Ureter (tissue), 1 donor: ENCODE data around the gene SETDB1. TPM values are rescaled to one million over a fixed set of nuclear protein-coding genes. Genes with fewer than 3 reads are reported as not detected.

Experiments
- DNase-seq: peaks from one replicate; pipeline ENCODE4 v3.0.0-alpha.2; 2020; ENCODE audit warnings: low spot score
- total RNA-seq: library from RNA; stranded (reverse); gene quantifications from one replicate; pipeline ENCODE4 v1.2.4, GENCODE V29; 2023
- donor health status: DM: yes; HTN: yes; CAD: no.

SETDB1 gene
- total RNA-seq, 1 donor from 2014 or later, result 56.9 TPM

- peak; percentile 85 for DNase-seq
Observed at GRCh38 chr1:150974580-150975478, 48.7 kb downstream of the SETDB1 start, which contains the start of gene CERS2. CERS2 (minus strand) TSS chr1:150974835; CDS start chr1:150969090, 5,745 bp downstream.

GRCh38 chr1:150976401-150976821 lies 50.2 kb downstream of the SETDB1 start:
- DNase-seq, result no peak

DNA sequence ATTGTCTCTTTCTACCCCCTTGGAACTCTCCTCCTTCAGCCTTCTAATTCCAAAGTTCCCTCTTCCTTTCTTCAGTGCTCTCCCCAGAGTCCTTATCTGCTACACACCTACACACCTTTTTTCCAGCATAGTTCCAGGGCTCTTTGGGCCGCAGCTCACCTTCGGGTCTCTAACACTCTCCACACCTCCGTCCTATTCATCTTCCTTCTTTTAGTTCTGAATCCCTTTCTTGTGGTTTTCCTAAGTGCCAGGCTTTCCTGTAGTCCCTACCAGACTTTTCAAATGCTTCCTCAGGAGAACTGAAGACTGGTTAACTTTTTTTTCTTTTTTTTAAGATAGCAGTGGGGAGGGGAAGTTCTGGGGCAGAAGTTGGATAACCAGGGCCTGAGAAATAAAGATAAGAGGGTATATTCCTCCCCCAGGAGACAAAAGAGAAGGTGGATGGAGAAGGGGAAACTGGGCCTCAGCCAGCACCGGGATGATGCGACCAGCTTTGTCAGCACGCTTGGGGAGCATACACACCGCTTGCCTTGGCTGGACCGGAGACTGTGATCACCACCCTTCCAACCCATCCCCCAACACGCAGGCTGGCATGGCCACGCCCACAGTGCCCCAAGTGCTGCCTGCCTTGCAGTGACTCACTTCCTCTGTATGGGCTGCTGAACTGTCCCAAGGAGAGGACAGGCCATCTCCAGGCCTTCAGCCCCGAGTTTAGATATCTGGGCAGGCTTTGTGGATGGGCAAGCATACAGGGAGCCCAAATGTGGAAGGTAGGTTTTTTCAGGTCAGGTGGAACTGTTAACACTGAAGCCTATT lies 50.9 kb downstream of the SETDB1 start:
- DNase-seq, result peak; percentile 91

DNA sequence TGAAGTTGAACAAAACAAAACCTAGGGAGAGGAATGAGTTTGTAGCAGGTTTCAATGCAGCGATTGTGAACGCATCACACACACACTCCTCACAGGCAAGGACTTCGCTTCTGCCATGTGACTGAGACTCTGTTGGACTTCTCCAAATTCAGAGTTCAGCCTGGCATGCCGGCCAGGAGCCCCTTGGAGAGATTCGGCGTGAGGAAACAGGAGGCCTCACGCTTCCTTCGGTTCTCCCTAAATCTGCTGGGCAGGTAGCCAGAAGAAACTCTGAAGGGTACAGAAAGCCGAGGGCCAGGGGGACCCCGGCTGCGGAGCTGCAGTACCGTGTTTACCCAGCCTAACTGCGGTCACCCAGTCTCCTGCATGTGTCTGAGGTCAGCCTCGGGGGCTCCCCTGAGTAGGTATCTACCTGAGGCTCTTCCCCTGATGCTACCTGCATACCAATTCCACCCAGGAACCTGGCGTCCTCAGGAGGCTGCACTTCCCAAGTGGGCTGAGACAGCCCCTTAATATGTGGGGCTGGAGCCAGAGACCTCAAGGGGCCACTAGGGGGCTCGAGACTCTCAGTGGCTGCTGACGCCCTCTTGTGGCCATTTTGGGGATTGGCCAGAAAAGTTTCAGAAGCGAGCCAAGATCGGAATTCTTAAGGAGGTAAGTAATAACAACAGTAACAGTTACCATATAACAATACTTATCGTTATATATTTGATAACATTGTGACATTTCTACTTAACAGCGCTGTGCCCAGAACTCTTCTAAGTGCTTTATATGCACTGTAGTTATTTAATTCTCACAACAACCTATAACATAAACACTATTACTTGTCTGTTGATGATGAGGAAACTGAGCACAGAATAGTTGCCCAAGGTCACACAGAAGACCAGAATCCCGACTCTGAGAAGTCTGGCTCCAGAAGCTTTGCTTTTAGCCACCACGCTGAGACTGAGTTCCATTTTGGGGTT lies 53.2 kb downstream of the SETDB1 start:
- DNase-seq, result peak; percentile 90

- no peak for DNase-seq
Observed at GRCh38 chr1:150981177-150981804, 55.1 kb downstream of the SETDB1 start.

DNA sequence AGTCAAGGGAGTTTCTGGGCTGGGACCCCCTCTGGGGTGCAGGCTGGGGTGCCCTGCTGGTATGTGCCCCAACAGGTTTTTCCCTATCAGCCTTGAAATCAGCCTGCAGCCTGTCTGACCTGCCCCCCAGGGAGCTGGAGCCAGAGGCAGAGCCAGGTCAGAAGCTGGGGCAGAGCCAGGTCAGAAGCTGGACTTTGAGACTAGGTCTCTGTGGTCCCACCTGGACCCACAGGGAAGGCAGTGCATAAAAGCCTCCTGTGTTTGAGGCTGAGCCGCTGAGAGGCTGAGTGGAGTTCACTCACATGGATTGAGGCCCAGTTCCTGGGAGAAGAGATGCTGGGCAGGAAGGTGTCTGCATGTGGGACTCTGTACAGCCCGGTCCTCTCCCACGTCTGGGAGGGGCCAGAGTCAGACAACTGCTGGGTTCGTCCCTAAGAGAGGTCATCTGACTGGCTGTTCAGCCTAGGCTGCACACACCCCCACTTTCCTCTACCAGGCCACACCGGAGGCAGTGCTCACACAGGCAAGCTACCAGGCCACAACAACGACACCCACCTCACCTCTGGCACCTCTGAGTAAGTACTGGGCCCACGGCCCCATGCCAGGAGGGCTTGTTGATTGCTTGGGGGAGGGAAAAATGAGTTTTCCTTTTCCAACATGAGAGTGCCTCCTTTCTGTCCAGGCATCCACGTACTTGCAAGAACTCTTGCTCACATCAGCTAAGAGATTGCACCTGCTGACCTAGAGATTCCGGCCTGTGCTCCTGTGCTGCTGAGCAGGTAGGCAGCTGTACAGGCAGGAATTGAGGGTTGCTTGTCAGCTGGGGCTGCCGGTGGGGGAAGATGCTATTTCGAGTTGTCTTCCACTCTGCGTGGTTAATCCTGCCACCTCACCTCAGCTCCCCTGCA lies 55.9 kb downstream of the SETDB1 start, which contains the start of gene ANXA9:
TSS of gene ANXA9 (plus strand) at position 488 of the 908 bp plus-strand sequence. CDS start 814 bp downstream, outside the sequence.
- DNase-seq, result no peak

GRCh38 chr1:150985179-150985825 lies 59.1 kb downstream of the SETDB1 start:
- no peak for DNase-seq

DNA sequence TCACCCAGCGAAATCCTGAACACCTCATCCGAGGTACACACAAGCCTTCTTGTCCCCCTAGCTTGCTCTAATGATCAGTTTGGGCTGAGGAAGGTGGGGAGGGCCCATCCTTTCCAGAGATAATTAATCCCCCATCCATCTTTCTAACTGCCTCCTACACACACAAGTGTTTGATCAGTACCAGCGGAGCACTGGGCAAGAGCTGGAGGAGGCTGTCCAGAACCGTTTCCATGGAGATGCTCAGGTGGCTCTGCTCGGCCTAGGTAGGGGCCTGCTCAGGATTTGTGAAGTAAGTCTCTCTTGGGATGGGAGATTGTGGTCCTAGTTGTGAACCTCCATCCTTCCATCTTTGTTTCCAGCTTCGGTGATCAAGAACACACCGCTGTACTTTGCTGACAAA lies 61.8 kb downstream of the SETDB1 start:
- no peak for DNase-seq

DNA sequence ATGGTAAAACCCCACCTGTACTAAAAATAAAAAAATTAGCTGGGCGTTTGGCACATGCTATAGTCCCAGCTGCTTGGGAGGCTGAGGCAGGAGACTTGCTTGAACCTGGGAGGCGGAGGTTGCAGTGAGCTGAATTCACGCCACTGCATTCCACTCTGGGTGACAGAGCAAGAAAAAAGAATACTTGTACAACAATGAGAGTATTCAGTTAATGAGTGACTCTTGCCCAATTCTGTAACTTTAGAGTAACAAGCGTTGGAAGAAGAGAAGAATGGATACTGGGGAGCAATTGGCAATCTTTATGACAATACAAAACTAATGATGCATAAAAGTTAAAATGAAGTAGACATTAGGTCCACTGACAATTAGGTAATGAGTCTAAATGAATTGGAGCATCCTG lies 66.5 kb downstream of the SETDB1 start:
- no peak for DNase-seq

GRCh38 chr1:150994248-150994647 lies 68.1 kb downstream of the SETDB1 start:
- no peak for DNase-seq

DNA sequence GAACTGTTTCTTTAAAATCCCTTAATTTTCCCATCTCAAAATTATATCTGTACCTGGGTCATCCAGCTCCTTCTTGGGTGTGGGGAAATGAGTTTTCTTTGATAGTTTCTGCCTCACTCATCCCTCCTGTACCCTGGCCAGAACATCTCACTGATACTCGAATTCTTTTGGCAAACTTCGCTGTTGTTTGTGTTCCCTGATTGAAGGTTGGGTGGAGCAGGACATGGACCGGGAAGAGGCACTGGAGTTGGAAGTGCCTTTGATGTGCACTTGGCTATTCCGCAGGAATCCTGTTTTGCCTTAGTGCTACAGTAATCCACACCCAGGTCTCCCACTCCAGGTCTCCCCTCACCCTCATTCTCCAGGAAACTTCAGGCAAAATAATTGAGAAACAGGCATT lies 69.3 kb downstream of the SETDB1 start:
- DNase-seq, result no peak

DNA sequence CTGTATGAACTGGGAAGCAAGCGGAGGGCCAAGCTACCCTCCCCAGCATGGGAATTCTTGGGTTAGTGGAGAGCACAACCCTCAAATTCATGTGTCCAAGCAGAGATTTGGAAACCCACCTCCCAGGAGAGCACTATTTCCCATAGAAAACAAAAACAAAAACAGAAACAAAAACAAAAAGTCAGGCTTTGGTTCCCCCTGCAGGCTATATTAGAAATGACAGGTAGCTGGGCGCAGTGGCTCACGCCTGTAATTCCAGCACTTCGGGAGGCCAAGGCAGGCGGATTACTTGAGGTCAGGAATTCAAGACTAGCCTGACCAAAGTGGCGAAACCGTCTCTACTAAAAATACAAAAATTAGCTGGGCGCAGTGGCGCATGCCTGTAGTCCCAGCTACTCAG lies 69.7 kb downstream of the SETDB1 start:
- no peak for DNase-seq

DNA sequence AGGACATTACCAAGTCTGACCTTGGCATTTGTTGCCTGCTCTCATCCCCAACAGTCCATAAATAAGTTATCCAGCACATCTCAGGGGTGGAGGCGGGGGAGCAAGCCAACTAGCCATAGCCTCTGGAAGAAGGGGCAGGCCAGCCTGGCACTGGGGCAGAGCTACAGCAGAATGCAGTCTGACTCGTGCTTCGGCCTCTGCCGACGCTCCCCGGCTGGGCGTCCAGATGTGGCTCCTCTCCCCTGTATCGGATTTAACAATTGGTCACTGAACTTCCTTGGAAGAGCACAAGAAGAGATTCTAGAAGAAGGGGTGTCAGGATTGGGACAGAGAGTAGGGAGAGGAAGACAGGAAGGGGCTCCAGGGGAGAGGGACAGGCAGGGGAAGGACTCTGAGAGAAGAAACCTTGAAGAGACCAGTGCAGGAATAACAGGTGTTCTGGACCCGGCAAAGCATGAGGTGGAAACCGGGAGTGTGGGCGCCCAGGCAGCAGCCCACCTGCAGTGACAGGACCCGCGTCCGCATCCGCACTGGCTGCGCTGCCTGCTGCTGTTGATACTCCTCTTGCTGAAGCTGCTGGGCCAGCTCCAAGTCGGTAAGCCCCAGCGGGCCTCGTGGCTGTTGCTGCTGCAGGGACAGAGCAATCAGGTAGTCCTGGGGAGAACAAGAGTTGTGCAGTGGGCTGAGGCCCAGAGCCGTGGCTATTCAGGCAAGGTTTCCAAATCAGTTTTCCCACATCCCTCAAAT lies 71.1 kb downstream of the SETDB1 start:
- DNase-seq, result no peak

DNA sequence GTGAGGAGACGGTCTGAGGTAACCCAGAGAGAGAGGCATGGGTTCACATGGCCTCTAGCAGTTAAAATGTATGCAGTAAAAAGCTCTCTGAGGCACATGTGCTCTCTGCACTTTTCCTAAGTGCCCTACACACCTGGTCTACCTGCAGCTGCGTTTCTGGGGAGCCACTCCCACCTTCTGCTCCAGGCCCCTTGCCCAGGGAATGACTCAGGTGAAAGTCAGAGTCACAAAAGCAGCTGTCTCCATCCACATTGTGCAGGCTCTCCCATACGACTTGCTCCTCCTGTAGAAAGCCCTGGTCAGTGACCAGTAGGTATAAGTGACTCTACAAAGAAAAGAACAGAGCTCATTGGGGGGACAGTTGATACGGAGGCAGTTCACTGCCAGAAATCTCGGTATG lies 71.8 kb downstream of the SETDB1 start:
- no peak for DNase-seq

DNA sequence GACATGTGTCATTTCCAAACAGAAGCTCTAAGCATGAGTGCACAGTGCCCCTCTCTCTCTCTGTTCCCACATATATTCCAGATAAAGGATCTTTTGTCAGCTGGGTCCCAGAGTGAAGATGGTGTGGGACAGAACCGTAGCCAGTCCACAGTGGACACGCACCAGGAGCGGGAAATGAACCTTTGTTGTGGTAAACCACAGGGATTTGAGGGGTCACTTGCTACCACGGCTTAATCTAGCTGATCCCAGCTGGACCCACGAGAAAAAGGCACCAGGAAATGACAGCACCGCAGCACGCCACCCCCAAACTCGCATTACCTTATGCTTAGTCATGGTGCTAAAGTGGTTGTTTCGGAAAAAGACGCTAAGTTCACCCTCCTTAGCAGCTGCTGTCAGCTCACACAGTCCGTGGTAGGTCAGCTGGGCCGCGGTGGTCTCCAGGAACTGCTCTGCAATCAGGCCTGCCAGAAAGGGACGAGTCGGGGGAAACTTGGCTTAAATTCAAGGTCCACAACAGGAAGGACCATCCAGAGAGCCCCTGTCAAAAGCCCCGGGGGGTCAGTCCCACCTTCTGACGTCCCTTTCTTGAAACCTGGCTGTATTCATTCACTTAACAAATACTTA lies 73.0 kb downstream of the SETDB1 start:
- no peak for DNase-seq

- no peak for DNase-seq
Observed at GRCh38 chr1:150999926-151000325, 73.8 kb downstream of the SETDB1 start.

DNA sequence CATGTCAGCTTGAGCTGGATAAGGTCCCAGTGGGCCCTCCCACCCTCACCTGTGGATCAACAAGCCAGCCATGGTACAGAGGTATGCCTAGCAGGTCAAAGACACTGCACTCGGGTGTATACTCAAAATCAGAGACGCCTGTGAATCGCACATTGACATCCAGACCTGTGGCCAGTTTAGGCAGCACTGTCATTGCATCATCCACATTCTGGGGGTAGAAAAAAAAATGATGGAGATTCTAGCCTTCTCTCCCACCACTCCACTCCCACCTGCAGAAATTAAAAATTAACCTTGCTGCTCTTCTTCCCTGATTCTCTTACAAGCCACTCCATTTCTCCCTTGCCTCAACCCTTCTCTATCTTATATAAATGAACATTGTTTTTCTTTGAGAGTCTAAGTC lies 74.2 kb downstream of the SETDB1 start:
- DNase-seq, result no peak

DNA sequence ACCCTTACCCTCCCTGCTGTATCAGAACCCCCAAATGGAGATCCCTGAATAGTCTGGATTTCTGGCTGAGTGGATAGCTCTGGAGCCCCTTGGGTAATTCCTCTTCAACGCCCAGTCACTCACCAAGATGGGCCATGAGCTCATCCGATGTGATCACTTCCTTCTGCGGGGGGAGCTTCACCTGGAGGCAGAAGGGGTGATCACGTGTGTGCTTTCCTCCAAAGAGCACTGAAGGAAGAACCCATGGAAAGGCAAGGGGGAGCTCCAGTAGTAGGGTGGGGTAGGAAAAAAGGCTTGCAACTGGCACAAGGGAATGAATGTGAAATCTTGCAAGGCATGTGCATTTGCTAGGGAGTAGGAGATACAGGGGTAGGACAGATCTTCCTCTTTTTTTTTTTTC lies 75.4 kb downstream of the SETDB1 start:
- DNase-seq, result no peak
